ENCODE measurements around the gene AKR1B15. TPM values are rescaled to one million over a fixed set of nuclear protein-coding genes. Genes with fewer than 3 reads are reported as not detected.

AKR1B15 gene
- polyA plus RNA-seq, 1 of the 3 experiments (the other 2 are of a cell fraction), result not detected

DNA sequence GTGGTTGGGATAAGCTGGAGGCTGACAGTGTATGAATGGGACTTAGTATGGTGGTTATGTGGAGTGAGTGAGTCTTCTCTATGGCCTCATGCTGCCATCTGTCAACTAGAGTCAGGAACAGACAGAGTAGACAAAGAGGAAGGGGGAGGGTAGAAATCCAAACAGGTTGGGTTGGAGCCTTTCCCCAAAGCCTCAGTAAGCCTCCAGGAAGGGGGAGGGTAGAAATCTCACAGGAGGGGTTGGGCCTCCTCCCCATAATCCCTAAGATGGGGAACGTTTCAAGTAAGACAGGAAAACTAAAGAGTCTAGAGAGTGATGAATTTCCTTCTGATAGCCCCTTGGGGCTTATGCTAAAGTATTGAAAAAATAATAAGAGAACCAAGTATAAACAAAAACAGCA, 2.0 kb upstream of the AKR1B15 start:
- no peaks in the 10 kb centered on the region for H3F3A ChIP-seq (replicated peaks; ENCODE audit: insufficient read depth)
- H3K79me2 ChIP-seq (ENCODE audit: insufficient read depth), result no peaks in the 10 kb centered on the region
- no peaks in the 10 kb centered on the region for H3K36me3 ChIP-seq (replicated peaks in 1 of 2; ENCODE audit: control insufficient read depth in 1 of 2, insufficient read depth in 2 of 2, low read length in 1 of 2)
- WGBS (ENCODE audit: low lambda C conversion rate), result 0% methylated on average over 1 of the region's 1 CpG
- no peak overlapping the region; a peak in 1 of 4 replicates for H3K4me3 ChIP-seq (ENCODE audit: low read depth in 2 of 2, low read length in 1 of 2)
- H3K27me3 ChIP-seq (ENCODE audit: insufficient read depth), result peaks cover 57% of the 10 kb centered on the region
- TF ChIP-seq FOXM1 (IDR thresholded peaks at IDR 0.05; ENCODE audit: low read depth), result no peak
- TF ChIP-seq CHD2 (IDR thresholded peaks at IDR 0.05; ENCODE audit: low read length, partially characterized antibody), result no peak
- TF ChIP-seq, protein P1, sequence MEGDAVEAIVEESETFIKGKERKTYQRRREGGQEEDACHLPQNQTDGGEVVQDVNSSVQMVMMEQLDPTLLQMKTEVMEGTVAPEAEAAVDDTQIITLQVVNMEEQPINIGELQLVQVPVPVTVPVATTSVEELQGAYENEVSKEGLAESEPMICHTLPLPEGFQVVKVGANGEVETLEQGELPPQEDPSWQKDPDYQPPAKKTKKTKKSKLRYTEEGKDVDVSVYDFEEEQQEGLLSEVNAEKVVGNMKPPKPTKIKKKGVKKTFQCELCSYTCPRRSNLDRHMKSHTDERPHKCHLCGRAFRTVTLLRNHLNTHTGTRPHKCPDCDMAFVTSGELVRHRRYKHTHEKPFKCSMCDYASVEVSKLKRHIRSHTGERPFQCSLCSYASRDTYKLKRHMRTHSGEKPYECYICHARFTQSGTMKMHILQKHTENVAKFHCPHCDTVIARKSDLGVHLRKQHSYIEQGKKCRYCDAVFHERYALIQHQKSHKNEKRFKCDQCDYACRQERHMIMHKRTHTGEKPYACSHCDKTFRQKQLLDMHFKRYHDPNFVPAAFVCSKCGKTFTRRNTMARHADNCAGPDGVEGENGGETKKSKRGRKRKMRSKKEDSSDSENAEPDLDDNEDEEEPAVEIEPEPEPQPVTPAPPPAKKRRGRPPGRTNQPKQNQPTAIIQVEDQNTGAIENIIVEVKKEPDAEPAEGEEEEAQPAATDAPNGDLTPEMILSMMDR (IDR thresholded peaks at IDR 0.05), result no peak
- TF ChIP-seq, protein P2, sequence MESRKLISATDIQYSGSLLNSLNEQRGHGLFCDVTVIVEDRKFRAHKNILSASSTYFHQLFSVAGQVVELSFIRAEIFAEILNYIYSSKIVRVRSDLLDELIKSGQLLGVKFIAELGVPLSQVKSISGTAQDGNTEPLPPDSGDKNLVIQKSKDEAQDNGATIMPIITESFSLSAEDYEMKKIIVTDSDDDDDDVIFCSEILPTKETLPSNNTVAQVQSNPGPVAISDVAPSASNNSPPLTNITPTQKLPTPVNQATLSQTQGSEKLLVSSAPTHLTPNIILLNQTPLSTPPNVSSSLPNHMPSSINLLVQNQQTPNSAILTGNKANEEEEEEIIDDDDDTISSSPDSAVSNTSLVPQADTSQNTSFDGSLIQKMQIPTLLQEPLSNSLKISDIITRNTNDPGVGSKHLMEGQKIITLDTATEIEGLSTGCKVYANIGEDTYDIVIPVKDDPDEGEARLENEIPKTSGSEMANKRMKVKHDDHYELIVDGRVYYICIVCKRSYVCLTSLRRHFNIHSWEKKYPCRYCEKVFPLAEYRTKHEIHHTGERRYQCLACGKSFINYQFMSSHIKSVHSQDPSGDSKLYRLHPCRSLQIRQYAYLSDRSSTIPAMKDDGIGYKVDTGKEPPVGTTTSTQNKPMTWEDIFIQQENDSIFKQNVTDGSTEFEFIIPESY (IDR thresholded peaks at IDR 0.05; ENCODE audit: borderline replicate concordance, low read depth), result no peak
- no peak for TF ChIP-seq RAD21 (IDR thresholded peaks at IDR 0.05; ENCODE audit: low read length)
- no peak for TF ChIP-seq SIN3A (IDR thresholded peaks at IDR 0.05; ENCODE audit: borderline replicate concordance, low read depth, low read length)
- TF ChIP-seq NRF1 (IDR thresholded peaks at IDR 0.05; ENCODE audit: low read depth, low read length), result no peak
- TF ChIP-seq YY1 (IDR thresholded peaks at IDR 0.05; ENCODE audit: low read depth), result no peak
- TF ChIP-seq TAF1 (IDR thresholded peaks at IDR 0.05; ENCODE audit: borderline replicate concordance, low read depth, low read length), result no peak
- no peak for TF ChIP-seq RXRA (IDR thresholded peaks at IDR 0.05; ENCODE audit: borderline replicate concordance, low read depth)
- TF ChIP-seq, protein P3, sequence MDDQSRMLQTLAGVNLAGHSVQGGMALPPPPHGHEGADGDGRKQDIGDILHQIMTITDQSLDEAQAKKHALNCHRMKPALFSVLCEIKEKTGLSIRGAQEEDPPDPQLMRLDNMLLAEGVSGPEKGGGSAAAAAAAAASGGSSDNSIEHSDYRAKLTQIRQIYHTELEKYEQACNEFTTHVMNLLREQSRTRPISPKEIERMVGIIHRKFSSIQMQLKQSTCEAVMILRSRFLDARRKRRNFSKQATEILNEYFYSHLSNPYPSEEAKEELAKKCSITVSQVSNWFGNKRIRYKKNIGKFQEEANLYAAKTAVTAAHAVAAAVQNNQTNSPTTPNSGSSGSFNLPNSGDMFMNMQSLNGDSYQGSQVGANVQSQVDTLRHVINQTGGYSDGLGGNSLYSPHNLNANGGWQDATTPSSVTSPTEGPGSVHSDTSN (IDR thresholded peaks at IDR 0.05), result no peak
- no peak for TF ChIP-seq TCF12 (IDR thresholded peaks at IDR 0.05)
- no peak for TF ChIP-seq ELF1 (IDR thresholded peaks at IDR 0.05)
- no peak for TF ChIP-seq EP300 (IDR thresholded peaks at IDR 0.05; ENCODE audit: borderline replicate concordance in 1 of 2, low read depth in 1 of 2, low read length in 1 of 2)
- TF ChIP-seq POLR2AphosphoS5 (IDR thresholded peaks at IDR 0.05; ENCODE audit: low read depth, low read length), result no peak
- TF ChIP-seq, protein P4, sequence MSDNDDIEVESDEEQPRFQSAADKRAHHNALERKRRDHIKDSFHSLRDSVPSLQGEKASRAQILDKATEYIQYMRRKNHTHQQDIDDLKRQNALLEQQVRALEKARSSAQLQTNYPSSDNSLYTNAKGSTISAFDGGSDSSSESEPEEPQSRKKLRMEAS (IDR thresholded peaks at IDR 0.05; ENCODE audit: low read depth), result no peak
- TF ChIP-seq, protein P5, sequence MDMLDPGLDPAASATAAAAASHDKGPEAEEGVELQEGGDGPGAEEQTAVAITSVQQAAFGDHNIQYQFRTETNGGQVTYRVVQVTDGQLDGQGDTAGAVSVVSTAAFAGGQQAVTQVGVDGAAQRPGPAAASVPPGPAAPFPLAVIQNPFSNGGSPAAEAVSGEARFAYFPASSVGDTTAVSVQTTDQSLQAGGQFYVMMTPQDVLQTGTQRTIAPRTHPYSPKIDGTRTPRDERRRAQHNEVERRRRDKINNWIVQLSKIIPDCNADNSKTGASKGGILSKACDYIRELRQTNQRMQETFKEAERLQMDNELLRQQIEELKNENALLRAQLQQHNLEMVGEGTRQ (IDR thresholded peaks at IDR 0.05; ENCODE audit: borderline replicate concordance, low read depth, low read length), result no peak
- TF ChIP-seq EZH2phosphoT487 (IDR thresholded peaks at IDR 0.05; ENCODE audit: borderline replicate concordance, low read depth), result no peak
- TF ChIP-seq GATA2 (CRISPR knock-in tag; IDR thresholded peaks at IDR 0.05), result no peak
- no peak overlapping the region for H3K9ac ChIP-seq
- CTCF ChIA-PET, result interaction anchor here (0.7 to 6.1 kb wide), 48 partner anchors 8 to 418 kb away, joined by 3 to 71 read pairs (median 6); partner anchors contain the start of genes AKR1B1 and AKR1B10
- H3K4me1 ChIP-seq (ENCODE audit: control insufficient read depth in 1 of 2, insufficient read depth in 2 of 2, low read depth in 1 of 2, low read length in 1 of 2), result peaks cover 0 to 4% of the 10 kb centered on the region in 2 experiments; a peak in 1 of 4 replicates
- no peaks in the 10 kb centered on the region for H3K9me3 ChIP-seq
- H4K20me1 ChIP-seq (ENCODE audit: insufficient read depth), result no peaks in the 10 kb centered on the region
- no peaks in the 10 kb centered on the region for H3K9me2 ChIP-seq
- POLR2A ChIA-PET, result interaction anchor here (1.2 kb wide), 1 partner anchor 115 kb away, joined by 3 read pairs; no protein-coding TSS in a partner anchor
- no peak for DNase-seq
- H2AFZ ChIP-seq (ENCODE audit: low read depth), result no peak overlapping the region
- H3K4me2 ChIP-seq, result peak overlapping the region; percentile 67; the same call in 1 of the 2 replicates
- no peak overlapping the region for H3K27ac ChIP-seq (ENCODE audit: low read depth in 2 of 2, low read length in 1 of 2)

Measured in SK-N-SH (cell line).